CD4-positive, alpha-beta T cell treated with Interleukin-17A for 4 hours (primary cell): ENCODE results near the gene CAV1.

Source experiments
- DNase-seq: peaks from one replicate; pipeline ENCODE4 v3.0.0-alpha.2; 2020; ENCODE audit warnings: mixed read lengths

The CAV1 gene

DNA sequence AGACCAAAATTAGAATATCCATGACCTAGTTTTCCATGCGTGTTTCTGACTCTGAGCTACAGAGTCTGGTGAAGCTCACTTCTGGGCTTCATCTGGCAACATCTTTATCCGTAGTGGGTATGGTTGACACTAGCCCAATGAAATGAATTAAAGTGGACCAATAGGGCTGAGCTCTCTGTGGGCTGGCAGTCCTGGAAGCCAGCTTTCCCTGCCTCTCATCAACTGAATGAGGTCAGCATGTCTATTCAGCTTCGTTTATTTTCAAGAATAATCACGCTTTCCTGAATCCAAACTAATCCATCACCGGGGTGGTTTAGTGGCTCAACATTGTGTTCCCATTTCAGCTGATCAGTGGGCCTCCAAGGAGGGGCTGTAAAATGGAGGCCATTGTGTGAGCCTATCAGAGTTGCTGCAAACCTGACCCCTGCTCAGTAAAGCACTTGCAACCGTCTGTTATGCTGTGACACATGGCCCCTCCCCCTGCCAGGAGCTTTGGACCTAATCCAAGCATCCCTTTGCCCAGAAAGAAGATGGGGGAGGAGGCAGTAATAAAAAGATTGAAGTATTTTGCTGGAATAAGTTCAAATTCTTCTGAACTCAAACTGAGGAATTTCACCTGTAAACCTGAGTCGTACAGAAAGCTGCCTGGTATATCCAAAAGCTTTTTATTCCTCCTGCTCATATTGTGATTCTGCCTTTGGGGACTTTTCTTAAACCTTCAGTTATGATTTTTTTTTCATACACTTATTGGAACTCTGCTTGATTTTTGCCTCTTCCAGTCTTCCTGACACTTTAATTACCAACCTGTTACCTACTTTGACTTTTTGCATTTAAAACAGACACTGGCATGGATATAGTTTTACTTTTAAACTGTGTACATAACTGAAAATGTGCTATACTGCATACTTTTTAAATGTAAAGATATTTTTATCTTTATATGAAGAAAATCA is 35.5 kb downstream of the CAV1 start:
- no peak for DNase-seq

DNA sequence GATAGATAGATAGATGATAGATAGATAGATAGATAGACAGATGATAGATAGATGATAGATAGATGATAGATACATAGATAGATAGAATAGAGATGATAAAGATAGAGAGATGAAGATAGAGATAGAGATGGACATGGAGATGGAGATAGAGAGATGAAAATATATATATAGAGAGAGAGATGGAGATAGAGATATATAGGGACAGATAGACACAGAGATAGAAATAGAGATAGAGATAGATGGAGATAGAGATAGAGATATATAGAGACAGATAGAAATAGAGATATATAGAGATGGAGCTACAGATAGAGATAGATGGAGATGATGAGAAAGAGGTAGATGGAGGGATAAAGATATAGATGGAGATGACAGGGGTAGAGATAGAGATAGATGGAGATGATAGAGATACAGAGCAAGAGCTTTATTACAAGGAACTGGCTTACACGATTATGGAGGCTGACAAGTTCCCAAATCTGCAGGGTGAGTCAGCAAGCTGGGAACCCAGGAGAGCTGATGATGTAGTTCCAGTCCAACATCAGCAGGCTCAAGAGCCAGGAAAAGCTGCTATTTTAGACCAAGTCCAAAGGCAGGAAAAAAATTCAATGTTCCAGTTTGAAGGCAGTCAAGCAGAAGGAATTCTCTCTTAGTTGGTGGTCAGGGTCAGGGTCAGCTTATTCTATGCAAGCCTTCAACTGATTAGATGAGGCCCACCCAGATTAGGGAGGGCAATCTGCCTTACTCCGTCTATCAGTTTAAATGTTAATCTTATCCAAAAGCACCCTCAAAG is 37.1 kb downstream of the CAV1 start:
- DNase-seq = no peak

DNA sequence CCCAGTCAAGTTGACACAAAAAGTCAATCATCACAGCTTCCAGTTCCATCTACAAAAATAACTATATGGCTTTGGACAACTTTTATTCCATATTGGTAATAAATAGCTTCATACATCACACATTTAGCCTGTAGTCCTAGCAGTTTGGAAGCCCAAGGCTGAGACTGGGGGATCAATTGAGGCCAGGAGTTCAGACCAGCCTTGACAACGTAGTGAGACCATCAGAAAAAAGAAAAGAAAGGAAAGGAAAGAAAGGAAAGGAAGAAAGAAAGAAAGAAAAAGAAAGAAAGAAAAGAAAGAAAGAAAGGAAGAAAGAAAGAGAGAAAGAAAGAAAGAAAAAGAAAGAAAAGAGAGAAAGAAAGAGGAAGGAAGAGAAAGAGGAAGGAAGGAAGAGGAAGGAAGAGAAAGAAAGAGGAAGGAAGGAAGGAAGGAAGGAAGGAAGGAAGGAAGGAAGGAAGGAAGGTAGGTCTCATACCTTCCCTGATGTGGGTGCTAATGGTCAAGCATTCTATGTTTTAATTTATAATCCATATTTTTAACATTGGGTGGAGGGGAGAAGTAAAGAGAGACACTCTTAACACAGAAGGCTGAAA is 37.8 kb downstream of the CAV1 start:
- DNase-seq = no peak

DNA sequence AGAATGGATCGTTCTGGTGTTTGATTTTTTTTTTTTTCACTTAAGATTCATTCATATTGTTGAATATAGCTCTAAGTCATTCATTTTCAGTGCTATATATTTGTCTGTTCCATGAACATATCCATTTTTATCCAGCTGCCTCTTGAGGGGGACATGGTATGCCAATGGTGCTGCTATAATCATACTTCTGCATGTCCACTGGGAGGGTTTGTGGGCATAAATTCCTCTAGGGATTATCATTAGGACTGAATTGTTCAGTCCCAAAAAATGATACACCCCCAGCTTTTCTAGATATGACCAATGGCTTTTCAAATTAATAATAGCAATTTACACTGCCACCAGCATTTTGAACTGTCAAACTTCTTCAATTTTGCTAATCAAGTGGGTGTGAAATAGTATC is 41.1 kb downstream of the CAV1 start:
- DNase-seq = no peak

DNA sequence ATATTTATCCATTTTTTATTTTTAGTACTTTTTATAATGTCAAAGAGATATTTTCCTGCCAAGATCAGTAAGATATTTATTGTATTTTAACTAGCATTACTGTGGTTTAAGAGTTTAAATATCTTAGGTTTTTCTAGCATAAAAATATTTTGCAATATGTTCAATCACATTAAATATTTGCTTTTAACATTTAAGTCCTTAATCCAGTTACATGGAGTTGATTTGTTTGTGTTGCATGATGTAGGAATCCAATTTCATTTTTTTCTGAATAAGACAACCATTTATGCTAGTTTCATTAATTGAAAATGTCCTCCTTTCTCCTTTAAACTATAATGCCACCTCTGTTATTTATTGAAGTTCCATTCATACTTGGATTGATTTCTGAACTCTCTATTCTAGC is 41.8 kb downstream of the CAV1 start:
- DNase-seq = no peak

DNA sequence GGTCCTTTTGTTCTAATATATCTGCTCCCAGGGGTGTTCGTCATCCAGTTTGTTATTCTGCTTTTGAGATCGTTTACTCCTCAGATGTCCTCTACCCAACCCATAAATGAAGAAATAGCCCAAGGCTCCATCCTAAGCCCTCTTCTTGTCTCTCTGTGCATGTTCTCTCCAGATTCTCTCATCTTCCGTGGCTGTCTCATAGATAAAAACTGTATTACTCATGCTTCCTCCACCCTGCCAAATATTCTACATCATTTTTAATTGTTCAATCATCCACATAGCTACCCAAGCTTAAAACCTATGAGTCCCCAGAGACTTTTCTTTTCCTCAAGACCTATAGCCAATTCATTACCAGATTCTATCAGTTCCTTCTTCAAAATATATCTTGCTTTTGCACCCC is 44.9 kb downstream of the CAV1 start:
- no peak for DNase-seq

DNA sequence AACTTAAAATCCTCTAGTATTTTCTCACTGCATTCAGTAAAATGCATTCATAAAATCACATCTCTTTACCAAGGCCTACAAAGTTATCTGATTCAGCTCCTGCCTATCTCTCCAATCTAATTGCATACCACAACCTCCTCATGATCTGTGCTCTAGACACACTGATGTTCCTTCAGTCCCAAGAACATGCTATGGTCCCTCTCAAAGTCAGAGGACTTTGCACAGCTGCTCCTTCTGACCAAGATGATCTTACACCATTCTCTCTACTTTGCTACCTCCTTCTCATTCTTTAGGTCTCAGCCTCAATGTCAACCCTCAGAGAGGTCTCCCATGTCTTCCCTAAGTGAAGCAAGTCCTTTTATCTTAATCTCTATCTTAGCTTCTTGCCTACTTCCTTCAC is 45.5 kb downstream of the CAV1 start:
- DNase-seq = no peak

DNA sequence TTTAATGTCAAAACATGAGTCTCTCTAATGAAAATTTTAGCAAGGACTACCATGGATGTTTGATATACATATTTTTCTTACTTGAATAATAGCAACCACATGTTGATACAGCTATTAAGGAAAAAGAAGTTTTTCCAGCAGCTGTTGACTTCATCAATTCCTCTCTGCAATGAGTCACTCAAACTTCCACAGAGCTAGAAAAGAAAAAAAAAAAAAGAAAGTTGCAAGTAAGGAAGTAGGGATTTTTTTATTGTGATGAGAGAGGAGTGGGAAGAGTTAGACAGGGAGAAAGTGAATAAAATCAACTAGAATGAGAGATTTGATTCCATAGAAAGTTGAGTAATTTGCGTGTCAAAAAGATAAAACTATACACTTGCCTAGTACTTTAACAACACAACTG is 46.2 kb downstream of the CAV1 start:
- no peak for DNase-seq

DNA sequence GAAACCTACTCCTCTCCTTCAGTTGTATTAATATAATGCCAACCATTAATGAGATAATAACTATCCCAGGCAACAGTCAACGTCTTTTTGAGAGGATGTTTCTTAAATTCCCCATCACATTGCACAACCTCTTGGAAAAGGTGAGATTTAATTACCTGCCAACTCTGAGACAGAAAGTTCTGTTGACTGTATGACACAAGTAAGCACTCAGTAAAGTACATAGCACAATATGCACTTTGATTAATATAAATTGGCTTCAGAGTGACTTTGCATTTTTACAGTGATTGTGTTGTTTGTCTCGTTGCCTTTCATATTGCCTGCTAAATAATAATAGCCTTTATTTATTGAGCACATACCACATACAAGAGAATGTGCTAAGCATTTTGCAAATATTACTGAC is 46.7 kb downstream of the CAV1 start:
- no peak for DNase-seq

DNA sequence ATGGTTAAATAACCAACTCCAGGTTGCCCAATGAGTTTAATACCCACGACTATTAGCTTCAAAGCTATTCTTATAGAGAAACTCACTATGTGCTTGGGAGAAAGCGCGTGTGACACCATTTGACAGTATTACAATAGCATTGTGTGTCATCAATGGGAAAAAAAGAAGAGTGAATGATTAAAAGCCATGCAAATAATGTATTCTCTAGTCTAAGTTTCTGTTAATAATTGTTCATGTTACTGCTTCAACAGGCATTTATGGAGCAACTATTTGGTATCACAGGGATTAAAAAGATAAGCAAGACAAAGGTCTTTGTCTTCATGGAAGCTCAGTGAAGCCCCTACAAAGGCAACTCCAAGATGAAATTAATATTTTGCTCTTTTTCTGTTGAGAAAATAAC is 47.2 kb downstream of the CAV1 start:
- no peak for DNase-seq

DNA sequence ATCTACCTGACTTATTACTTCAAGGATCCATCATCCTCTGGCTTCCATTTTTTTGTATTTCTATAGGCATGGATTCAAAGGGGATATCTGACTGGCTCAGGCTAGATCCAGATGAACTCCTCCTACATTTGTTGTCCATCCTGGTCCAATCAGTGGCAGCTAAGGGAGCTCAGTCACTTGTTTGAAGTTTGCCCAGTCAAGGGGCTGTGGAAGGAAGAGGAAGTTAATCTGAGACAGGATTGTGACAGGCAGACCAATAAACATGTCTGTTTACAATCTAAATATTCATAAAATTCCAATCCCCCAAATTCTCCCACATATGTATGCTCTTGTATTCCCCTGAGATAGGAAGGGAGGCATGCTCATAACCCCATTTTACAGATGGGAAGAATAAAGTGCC is 48.7 kb downstream of the CAV1 start:
- no peak for DNase-seq

DNA sequence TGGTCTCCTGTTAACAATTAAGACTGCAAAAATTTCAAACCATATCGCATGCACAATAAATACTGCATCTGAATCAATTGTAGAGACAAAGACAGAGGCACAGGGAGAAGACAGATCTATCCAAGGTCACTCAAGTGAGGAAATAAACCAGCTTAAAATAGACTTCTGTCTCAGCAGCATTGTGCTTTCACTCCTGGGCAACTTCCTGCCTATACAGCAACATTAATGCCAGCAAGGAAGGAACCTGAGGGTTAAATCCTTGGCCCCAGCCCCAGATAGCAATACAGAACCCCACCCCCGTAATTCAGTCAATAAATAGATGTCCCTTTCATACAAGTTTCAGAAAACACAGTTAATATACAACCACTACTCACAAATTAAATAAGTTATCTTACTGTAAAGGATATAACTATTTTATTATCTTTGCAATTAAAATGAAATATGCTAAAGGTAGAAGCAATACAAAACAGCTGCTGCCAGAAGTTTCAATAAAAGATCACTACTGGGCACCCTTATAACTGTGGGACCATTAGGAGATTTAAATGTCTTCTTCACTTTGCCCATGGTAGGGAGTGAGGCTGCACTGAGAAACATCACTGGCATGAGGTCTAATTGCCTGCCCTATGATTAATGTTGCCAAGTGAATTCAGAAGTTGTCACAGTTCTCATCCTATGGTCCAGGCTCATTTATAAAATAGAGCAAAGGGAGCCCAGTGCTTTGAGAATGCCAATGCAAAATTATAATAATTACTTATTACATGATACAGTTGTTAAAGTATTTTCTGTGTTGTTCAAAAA is 49.4 kb downstream of the CAV1 start:
- DNase-seq = no peak

DNA sequence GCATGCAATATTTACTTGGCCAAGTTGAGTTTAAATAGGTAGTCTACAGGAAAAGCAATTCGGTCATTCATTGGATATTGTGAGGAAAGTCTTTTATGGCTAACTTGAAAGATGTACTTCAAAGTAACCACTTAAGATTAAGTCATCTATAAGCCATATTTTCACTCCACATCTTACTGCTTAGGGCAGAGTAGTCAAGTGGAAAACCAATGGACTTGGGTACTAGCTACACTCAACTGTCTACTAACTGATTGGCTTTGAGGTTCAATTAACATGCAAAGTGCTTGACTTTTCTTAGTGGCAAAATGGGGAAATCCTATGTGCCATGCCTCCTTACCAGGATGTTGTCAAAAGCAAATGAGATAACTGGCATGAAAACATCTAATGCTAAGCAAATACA is 51.0 kb downstream of the CAV1 start:
- no peak for DNase-seq

DNA sequence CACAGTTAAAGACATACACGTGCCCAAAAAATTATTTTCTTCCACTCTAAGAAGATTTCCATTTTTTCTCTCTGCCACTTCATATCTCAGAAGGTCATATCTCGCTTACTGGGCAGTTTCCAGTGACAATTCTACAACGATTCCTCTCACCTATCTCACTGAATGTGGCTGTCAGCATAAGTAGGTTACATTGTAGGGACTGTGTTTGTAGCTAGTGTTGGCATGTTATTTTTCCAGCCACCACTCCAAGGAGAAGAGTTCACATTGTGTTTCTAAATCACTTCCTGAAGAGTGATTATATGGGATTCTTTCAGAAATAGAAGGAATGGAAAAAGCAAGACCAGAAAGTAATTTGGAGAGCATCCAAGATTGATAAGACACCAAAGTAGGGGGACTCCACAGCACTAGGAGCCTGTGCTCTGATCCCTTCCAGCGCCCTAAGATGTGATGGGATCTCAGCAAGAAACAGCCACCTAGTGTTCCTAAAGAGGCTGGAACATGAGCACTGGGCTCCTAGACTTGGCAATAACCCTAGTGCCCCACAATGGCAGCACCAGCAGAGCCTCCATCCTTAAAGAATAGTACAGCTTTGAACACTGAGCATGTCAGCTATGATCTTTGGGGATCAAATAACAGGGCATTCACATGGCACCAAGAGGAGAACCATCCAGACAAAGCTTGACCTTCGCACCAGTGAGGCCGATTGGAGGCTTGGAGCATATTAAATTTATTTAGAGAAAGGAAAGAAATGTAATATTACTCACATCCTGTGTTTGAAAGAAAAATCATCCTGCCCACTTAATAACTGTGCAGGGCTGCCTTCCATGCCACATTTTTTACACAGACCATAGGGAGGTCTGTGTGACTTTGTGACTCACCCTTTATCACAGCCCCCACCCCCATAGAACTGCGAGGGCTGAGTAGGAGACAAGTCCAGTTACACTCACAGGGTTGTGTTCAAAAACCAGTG is 51.8 kb downstream of the CAV1 start:
- no peak for DNase-seq

DNA sequence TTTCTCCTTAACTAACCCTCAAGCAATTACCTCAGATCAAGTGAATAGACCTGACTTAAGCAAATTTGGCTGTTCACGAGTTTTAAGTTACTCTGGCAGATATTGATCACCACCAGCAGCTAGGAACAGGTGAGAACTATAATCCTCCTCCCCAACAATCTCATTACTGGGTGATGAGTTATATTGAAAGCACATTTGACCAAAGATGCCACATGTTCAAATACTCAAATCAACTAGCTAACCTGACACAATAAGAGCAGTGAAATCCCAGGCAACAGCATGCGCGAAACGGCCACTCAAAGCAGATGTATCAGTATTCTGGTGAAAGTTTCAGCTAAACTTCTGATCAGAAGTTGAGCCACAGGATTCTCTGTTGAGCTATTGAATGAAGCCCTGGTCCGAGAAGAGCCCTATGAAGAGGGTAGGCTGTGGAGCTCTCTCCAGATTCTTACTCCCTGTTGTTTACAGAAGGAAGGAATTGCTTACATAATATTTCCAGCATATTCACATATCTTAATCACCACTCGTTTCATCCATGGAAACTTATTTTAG is 52.6 kb downstream of the CAV1 start:
- DNase-seq = no peak

DNA sequence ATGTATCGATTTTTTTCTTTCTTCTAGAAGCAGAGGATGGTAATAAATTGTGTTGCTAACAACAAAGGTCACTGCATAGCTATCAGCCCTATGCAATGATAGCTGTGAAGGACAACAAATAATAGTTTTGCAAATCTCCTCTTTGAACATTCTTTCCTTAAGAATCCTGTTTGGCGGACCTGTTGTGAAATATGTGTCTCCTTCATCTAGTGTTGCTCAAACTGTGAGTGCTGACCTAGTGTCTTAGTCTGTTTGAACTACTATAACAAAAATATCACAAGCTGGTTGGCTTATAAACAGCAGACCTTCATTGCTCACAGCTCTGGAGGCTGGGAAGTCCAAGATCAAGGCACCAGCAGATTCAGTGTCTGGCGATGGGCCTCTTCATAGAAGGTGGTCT is 53.7 kb downstream of the CAV1 start:
- DNase-seq = no peak

DNA sequence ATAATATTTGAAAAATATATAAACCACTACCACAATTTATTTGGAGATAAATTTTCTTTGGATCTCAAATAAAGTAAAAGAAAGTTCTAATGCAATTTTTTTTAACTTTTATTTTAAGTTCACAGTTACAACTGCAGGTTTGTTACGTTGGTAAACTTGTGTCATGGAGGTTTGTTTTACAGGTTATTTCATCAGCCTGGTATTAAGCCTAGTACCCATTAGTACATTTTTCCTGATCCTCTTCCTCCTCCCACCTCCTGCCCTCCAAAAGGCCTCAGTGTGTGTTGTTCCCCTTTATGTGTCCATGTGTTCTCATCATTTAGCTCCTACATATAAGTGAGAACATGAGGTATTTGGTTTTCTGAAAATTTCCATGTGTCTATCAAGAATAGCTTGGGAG is 54.5 kb downstream of the CAV1 start:
- DNase-seq = no peak

DNA sequence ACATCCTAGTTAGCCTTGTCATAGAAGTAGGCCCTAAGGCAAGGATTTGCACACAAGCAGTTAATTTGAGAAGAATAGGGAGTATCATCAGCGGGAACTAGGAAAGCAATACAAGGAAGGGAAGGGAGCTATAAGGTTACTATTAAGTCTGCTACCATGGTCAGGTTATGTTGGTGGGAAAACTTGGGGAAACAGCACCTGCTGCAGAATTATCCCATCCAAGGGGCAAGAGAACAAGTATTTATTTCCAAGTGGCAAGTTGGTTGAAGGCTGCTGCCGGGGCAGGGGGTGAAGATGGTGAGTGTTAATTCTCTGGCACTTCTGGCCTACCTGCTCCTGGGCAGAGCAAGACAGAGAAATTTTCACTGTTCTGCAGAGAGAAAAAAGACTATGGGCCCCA is 55.0 kb downstream of the CAV1 start:
- no peak for DNase-seq

DNA sequence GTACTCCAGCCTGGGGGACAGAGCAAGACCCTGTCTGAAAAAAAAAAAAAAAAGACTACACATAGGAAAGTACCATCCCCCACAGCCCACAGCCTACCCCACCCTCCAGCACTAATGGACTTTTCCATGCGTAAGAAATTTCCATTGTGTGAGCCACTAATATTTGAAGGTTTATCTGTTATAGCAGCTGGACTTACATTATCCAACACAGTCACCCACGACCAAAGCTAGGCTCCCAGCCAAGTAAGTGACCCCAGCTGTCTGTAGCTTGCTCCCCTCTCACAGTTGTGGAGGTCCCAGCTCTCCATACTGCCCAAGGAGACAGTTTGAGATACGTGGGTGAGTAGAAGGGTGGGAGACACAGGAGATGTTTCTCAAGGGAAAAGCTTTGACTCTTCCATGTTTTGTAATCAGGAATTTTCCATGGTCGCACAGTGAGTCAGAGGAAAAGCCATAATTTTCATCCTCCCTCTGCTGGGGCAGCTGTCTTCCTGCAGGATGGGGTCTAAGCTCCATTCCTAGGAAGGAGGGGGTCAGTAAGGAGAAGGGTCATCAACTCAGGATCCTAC is 57.4 kb downstream of the CAV1 start:
- DNase-seq = no peak

DNA sequence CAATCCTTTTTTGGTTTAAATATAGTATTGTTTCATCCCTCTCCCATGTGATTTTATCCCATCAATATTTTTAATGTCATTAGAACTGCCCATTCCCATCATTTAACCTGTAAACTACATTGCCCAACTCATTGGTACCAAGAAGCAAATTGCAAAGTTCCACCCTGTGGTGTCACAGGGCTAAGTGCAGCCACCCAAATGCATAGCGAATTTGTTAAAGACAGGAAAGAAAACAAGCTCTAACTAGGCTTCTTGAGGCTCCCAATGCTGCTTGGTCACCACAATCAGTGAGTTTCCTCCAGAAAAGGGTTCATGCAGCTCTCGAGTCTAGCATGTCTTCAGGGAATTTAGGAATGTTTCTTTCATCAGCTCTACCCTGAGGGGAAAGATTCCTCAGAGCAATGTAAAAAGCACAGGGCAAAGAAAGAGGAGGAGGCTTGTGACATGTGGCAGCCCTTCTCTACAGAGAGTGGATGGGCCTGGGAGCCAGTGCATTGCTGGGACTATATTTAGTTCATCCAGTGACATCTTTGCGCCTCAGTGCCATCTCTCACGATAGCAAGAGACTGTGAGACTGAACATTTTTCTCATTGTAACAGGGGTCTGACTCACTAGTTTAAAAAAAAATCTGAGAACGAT is 58.1 kb downstream of the CAV1 start:
- DNase-seq = no peak

DNA sequence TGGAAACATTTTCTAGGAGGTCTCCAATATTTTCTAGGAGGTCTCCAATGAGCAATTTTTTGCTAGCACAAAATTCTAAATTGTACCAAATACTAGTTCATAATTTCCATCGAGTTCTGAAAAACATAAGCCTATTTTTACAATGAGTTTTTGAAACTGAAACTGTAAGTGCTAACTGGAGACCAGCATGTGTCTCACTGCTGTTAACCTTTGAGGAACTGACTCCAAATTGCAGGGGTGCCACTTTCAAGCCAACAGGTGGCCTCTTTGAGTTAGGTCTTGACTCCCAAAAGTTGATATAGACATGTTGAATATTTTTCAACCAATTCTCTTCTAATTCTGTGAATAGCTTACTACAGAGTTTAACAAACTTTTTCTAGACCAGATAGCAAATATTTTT is 58.8 kb downstream of the CAV1 start:
- no peak for DNase-seq
